Ammon's horn (tissue), 1 donor: ENCODE data around the gene NDUFB10.
"Not testable (repeated sequence)": the region's sequence is repeated elsewhere in the genome, so short reads cannot be mapped to it uniquely, and the experiment has no call there.

Source experiments
- DNase-seq: peaks from one replicate; pipeline ENCODE4 v3.0.0-alpha.2; 2016; ENCODE audit warnings: low spot score

The NDUFB10 gene

DNA sequence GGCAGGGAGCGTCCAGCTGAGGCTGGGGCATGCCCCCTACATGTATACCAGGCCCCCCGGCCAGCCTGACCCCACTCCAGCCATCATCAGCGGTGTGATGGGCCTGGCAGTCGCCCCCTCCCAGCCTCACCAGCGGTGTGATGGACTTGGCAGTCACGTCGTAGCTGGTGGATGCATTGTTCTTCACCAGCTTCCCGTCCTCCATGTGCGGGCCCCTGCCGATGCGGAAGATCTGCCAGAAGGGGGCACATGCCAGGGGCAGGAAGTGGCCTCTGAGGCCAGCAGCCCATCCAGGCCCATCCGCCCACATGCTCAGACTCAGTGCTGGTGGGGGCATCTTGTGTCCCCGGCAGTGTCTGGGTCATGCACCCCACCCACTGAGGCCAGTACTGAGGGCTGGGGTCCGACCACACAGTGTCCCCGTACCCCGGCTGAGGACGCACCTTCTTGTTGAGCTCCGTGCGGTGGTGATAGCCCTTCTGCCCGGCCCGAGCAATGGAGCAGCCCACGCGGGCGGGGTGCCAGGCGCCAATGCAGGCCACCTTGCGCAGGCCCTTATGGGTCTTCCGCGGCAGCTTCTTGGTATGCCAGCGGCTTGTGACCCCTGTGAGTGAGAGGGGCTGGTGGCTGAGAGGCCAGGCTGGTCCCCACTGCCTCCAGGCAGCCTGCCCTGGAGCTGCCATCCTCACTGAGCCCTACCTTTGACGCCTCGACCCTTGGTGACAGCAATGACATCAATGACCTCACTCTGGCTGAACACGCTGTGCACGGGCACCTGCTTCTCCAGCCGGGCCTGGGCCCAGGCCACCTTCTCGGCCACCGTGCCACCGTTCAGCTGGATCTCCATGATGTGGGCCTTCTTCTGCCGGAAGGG lies 12.6 kb upstream of the NDUFB10 start:
- DNase-seq, result no peak

DNA sequence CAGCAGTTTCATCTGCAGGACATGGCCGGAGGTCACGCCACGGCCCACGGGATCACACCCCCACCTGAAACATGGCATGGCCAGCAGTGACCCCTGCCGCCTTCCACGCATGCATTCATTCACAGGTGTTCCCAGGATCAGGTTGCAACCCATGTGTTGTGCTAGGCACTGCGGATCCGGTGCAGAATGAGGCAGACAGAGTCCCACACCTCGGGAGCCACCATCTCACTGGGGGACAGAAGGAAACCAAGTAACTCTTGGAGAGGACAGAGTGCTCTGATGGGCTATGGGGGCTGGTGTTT lies 12.0 kb upstream of the NDUFB10 start:
- DNase-seq, result no peak

GRCh38 chr16:1949507-1949906 lies 9.8 kb upstream of the NDUFB10 start:
- DNase-seq, result no peak

DNA sequence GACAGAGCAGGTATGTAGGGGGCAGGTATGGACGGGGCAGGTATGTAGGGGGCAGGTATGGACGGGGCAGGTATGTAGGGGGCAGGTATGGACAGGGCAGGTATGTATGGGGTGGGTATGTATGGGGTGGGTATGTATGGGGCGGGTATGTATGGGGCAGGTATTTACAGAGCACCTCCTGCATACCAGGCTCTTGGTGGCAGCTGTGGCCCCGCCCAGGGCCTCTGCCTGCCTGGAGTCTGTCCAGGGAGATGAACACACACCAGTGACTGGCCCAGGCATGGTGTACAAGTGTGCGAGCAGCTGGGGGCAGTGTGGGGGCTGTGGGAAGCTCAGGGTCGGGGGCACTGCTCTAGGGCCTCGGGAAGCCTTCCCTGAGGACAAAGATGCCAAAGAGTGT lies 9.3 kb upstream of the NDUFB10 start:
- no peak for DNase-seq

GRCh38 chr16:1950559-1950958 lies 8.8 kb upstream of the NDUFB10 start:
- no peak for DNase-seq

DNA sequence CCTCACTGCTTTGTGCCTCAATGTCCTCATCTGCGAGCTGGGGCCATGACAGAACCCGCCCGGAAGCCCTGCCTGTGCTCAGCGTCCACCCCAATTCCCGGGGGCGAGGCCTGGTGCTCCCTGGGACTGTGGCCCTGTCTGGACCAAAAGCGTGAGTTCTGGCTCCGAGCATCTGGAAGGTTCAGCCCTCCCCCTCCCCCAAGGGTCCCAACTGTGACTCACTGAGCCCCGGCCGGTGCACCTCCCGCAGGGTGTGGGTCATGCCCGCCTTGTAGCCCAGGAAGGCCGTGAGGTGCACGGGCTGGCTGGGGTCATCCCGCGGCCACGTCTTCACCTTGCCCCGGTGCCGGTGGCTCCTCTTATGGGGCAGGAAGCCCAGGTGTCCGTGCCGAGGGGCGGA lies 5.6 kb upstream of the NDUFB10 start:
- no peak for DNase-seq

DNA sequence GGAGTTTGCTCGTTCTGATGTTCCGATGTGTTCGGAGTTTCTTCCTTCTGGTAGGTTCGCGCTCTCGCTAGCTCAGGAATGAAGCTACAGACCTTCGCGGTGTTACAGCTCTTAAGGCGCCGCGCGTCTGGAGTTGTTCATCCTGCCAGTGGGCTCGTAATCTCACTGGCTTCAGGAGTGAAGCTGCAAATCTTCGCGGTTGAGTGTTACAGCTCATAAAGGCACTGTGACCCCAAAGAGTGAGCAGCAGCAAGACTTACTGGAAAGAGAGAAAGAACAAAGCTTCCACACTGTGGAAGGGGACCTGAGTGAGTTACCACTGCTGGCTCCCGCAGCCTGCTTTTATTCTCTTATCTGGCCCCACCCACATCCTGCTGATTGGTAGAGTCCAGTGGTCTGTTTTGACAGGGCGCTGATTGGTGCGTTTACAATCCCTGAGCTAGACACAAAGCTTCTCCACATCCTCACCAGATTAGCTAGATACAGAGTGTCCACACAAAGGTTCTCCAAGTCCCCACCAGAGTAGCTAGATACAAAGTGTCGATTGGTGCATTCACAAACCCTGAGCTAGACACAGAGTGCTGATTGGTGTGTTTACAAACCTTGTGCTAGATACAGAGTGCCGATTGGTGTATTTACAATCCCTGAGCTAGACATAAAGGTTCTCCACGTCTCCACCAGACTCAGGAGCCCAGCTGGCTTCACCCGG lies 1.8 kb upstream of the NDUFB10 start:
- DNase-seq, result not testable (repeated sequence)

DNA sequence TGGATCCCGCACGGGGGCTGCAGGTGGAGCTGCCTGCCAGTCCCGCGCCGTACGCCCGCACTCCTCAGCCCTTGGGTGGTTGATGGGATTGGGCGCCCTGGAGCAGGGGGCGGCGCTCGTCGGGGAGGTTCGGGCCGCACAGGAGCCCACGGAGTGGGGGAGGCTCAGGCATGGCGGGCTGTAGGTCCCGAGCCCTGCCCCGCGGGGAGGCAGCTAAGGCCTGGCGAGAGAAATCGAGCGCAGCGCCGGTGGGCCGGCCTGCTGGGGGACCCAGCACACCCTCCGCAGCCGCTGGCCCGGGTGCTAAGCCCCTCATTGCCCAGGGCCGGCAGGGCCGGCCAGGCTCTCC lies 1.2 kb upstream of the NDUFB10 start:
- not testable (repeated sequence) for DNase-seq

- no peak for DNase-seq
Measured at GRCh38 chr16:1958715-1959268, 546 bp upstream of the NDUFB10 start.

GRCh38 chr16:1960665-1961630 lies 1.6 kb downstream of the NDUFB10 start:
- no peak for DNase-seq

GRCh38 chr16:1961651-1962067 lies 2.3 kb downstream of the NDUFB10 start:
- no peak for DNase-seq

- not testable (repeated sequence) for DNase-seq
Measured at GRCh38 chr16:1962161-1963153, 3.1 kb downstream of the NDUFB10 start.

GRCh38 chr16:1963806-1964505 lies 4.6 kb downstream of the NDUFB10 start:
- DNase-seq, result no peak

GRCh38 chr16:1964506-1965395 lies 5.4 kb downstream of the NDUFB10 start, which contains the start of gene RPS2:
TSS of gene RPS2 (minus strand) at chr16:1964826. CDS start at chr16:1964625, 201 bp downstream.
- DNase-seq, result peak; percentile 99

GRCh38 chr16:1965396-1966001 lies 6.2 kb downstream of the NDUFB10 start:
- DNase-seq, result no peak

- DNase-seq, result no peak
Measured at GRCh38 chr16:1966460-1966859, 7.1 kb downstream of the NDUFB10 start, which contains the start of gene RNF151. TSS of gene RNF151 (plus strand) at chr16:1966856. CDS start at chr16:1966882, 26 bp downstream.

DNA sequence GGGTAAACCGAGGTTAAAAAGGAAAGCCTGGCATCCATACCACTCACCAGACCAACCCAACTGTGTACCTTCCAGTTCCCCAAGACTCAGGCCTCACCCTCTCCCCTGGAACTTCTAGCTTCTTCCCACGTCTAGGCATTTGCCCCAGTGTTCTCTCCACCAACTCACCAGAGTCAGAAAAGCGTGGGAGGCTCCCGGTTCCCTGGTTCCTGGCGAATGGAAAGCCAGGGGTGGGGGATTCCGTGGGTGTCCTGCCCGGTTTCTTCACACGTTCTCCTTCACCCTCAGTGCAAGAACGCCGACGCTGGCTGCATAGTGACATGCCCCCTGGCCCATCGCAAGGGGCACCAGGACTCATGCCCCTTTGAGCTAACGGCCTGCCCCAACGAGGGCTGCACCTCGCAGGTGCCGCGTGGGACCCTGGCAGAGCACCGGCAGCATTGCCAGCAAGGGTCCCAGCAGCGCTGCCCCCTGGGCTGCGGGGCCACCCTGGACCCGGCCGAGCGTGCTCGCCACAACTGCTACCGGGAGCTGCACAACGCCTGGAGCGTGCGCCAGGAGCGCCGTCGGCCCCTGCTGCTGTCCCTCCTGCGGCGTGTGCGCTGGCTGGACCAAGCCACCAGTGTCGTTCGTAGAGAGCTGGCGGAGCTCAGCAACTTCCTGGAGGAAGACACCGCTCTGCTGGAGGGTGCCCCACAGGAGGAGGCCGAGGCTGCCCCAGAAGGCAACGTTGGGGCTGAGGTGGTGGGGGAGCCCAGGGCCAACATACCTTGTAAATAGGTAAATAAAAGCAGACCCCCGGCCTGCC lies 9.0 kb downstream of the NDUFB10 start:
- DNase-seq, result no peak
